NCI-H2196 treated with DMSO at 0.1 percent for 48 hours (cell line): ENCODE results near the gene IGHMBP2.

Experiments used
- DNase-seq: peaks from one replicate; lab custom pipeline; 2025; ENCODE audit not compliant: unreplicated experiment; lab: John Stamatoyannopoulos, UW

The IGHMBP2 gene

GRCh38 chr11:68979931-68980775 lies 76.5 kb downstream of the IGHMBP2 start:
- DNase-seq: no peak

GRCh38 chr11:68980776-68981065 lies 77.0 kb downstream of the IGHMBP2 start, which contains the start of gene MRGPRD:
TSS of gene MRGPRD (minus strand) at chr11:68980986. CDS start at chr11:68980986, 0 bp downstream.
- no peak for DNase-seq

GRCh38 chr11:68982134-68982533 lies 78.4 kb downstream of the IGHMBP2 start:
- no peak for DNase-seq

- no peak for DNase-seq
These were observed 80.1 kb downstream of the IGHMBP2 start for GRCh38 chr11:68983801-68984200.

GRCh38 chr11:68987211-68987610 lies 83.5 kb downstream of the IGHMBP2 start:
- no peak for DNase-seq

- no peak for DNase-seq
These were observed 84.8 kb downstream of the IGHMBP2 start for GRCh38 chr11:68988491-68988890.
